HG03066 (cell line): Measurements from ENCODE around the gene ACOT8.
"Not testable (repeated sequence)": the region's sequence is repeated elsewhere in the genome, so short reads cannot be mapped to it uniquely, and the experiment has no call there.

ENCODE experiments used
- ATAC-seq: cut with Tn5 transposase; IDR thresholded peaks from one replicate; pipeline ENCODE4 v1.9.1; 2021; ENCODE audit warnings: low read depth; ENCODE audit not compliant: unreplicated experiment

The ACOT8 gene

DNA sequence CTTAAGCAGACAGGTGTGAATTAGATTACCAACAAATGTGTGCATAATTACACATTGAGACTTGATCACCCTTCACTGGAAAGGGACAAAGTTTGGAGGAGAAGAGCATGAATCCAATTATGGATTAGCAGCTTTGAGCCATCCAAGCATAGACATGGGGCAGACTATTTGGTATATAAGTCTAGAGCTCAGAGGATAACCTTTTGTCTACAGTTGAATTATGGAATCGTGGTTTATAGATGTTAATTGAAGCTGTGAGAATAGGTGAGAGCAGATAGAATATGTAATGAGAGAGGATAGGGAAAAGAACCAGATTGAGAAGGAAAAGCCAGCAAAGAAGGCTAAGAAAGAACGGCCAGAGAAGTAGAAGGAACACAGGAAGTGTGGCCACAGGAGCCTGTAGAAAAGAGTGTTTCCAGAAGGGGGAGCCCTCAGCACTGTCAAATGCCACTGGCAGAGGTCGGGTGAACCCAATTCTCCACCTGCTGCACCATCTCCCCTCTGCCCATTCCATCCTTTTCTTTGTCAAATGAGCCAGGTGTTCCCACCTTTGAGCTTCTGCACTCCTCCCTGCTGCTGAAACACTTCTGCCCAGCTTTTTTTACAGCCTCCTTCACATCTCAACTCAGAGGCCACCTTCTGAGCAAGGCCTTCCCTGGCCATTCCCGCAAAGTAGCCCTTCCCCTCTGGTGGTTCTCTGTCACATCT lies 58.1 kb downstream of the ACOT8 start:
- no peak for ATAC-seq

- not testable (repeated sequence) for ATAC-seq
Measured at GRCh38 chr20:45797955-45798354, 59.2 kb downstream of the ACOT8 start.

GRCh38 chr20:45797510-45797909 lies 59.7 kb downstream of the ACOT8 start:
- ATAC-seq: not testable (repeated sequence)

- no peak for ATAC-seq
Measured at GRCh38 chr20:45796337-45797065, 60.7 kb downstream of the ACOT8 start.

- ATAC-seq: no peak
Measured at GRCh38 chr20:45792317-45793118, 64.7 kb downstream of the ACOT8 start.
